Liver (tissue), 9 donors: ENCODE measurements around the gene HOXB9. TPM values are rescaled to one million over a fixed set of nuclear protein-coding genes. Genes with fewer than 3 reads are reported as not detected.

Experiments
- DNase-seq: peaks from one replicate; pipeline ENCODE4 v3.0.0-alpha.2; 2017; ENCODE audit warnings: low spot score
- H3K27ac ChIP-seq, 2 donors: one replicate each; pipeline ENCODE4 v1.7.0; 2013; ENCODE audit warnings: inconsistent platforms in 2 of 2, low read length in 2 of 2, control low read depth in 1 of 2, low read depth in 1 of 2, mild to moderate bottlenecking in 1 of 2
- H3K27me3 ChIP-seq, 4 donors: one replicate each; pipeline versions ENCODE4 v1.6.1 to v1.7.0; 2013; ENCODE audit warnings: low read length in 3 of 4, inconsistent platforms in 1 of 4, mild to moderate bottlenecking in 1 of 4, moderate library complexity in 1 of 4; ENCODE audit not compliant: control insufficient read depth in 4 of 4, insufficient read depth in 4 of 4
- H3K36me3 ChIP-seq, 4 donors: one replicate each; pipeline versions ENCODE4 v1.6.1 to v1.7.0; 2013; ENCODE audit warnings: low read length in 3 of 4, mild to moderate bottlenecking in 3 of 4, low read depth in 1 of 4, moderate library complexity in 1 of 4; ENCODE audit not compliant: control insufficient read depth in 4 of 4, insufficient read depth in 3 of 4
- H3K4me1 ChIP-seq, 4 donors: one replicate each; pipeline versions ENCODE4 v1.6.1 to v1.7.0; 2013; ENCODE audit warnings: low read length in 3 of 4, mild to moderate bottlenecking in 3 of 4, moderate library complexity in 1 of 4; ENCODE audit not compliant: control insufficient read depth in 4 of 4, insufficient read depth in 4 of 4
- H3K4me3 ChIP-seq, 3 donors: one replicate each; pipeline versions ENCODE4 v1.6.1 to v1.7.0; 2013; ENCODE audit warnings: low read length in 3 of 3, control low read depth in 1 of 3, low read depth in 1 of 3, mild to moderate bottlenecking in 1 of 3
- H3K9ac ChIP-seq, 2 donors: one replicate each; pipeline ENCODE4 v1.7.0; 2013; ENCODE audit warnings: low read length in 2 of 2, mild to moderate bottlenecking in 2 of 2, moderate library complexity in 2 of 2, control low read depth in 1 of 2, low read depth in 1 of 2
- H3K9me3 ChIP-seq, 4 donors: one replicate each; pipeline versions ENCODE4 v1.6.1 to v1.7.0; 2013; ENCODE audit warnings: low read length in 3 of 4; ENCODE audit not compliant: control insufficient read depth in 4 of 4
- EGR1 ChIP-seq, 2 donors: IDR thresholded peaks; 2 replicates each; pipeline ENCODE4 v1.6.1; 2016 to 2018; ENCODE audit warnings: antibody characterized with exemption in 2 of 2, low read depth in 2 of 2
- FOXA1 ChIP-seq: IDR thresholded peaks from 2 replicates; pipeline ENCODE4 v1.6.1; 2016; ENCODE audit warnings: antibody characterized with exemption
- FOXA2 ChIP-seq: IDR thresholded peaks from 2 replicates; pipeline ENCODE4 v1.6.1; 2016; ENCODE audit warnings: antibody characterized with exemption
- GABPA ChIP-seq, 2 donors: IDR thresholded peaks in 1 of 2; conservative IDR thresholded peaks in 1 of 2; 2 replicates each; pipeline ENCODE4 v1.6.1; 2016; ENCODE audit warnings: antibody characterized with exemption in 2 of 2, mild to moderate bottlenecking in 1 of 2, moderate library complexity in 1 of 2
- JUND ChIP-seq, 2 donors: IDR thresholded peaks; 2 replicates each; pipeline ENCODE4 v1.6.1; 2016; ENCODE audit warnings: antibody characterized with exemption in 2 of 2
- RAD21 ChIP-seq, 2 donors: IDR thresholded peaks; 2 replicates each; pipeline ENCODE4 v1.6.1; 2016; ENCODE audit warnings: antibody characterized with exemption in 2 of 2, mild to moderate bottlenecking in 2 of 2
- RXRA ChIP-seq, 2 donors: IDR thresholded peaks; 2 replicates each; pipeline ENCODE4 v1.6.1; 2017 to 2018; ENCODE audit warnings: antibody characterized with exemption in 2 of 2, mild to moderate bottlenecking in 1 of 2
- SP1 ChIP-seq: IDR thresholded peaks from 2 replicates; pipeline ENCODE4 v1.6.1; 2018; ENCODE audit warnings: antibody characterized with exemption, mild to moderate bottlenecking
- TAF1 ChIP-seq: conservative IDR thresholded peaks from 2 replicates; pipeline ENCODE4 v1.6.1; 2016; ENCODE audit warnings: antibody characterized with exemption, mild to moderate bottlenecking
- YY1 ChIP-seq: IDR thresholded peaks from 2 replicates; pipeline ENCODE4 v1.6.1; 2016; ENCODE audit warnings: antibody characterized with exemption, mild to moderate bottlenecking
- WGBS: extraction: QIAGEN DNeasy Blood & Tissue Kit; methylation state at CpG from one replicate; pipeline ENCODE4 v1.1.7; 2013; 5-methylcytosine and 5-hydroxymethylcytosine counted together
- polyA plus RNA-seq, 2 donors: library from polyadenylated mRNA; stranded (reverse) in 1 of 2; unstranded in 1 of 2; fragments of 200-250 nt in 1 of 2; fragments of >200 nt in 1 of 2; fragmentation: Nextera tagmentation in 1 of 2; extraction: Ambion mirVana in 1 of 2; gene quantifications; one replicate each; pipeline versions ENCODE4 v1.2.1 to v1.2.3, GENCODE V29; 2013 to 2015
- total RNA-seq, 2 donors: library from RNA; depleted of rRNA; stranded (reverse); fragments of >200 nt; gene quantifications; one replicate each; pipeline ENCODE4 v1.2.3, GENCODE V29; 2014
- TF ChIP-seq, protein P1 (sequence below): IDR thresholded peaks from 2 replicates; pipeline ENCODE4 v1.6.1; 2016; ENCODE audit warnings: antibody characterized with exemption
- TF ChIP-seq, protein P2 (sequence below): IDR thresholded peaks from 2 replicates; pipeline ENCODE4 v1.6.1; 2016; ENCODE audit warnings: antibody characterized with exemption, mild to moderate bottlenecking
- TF ChIP-seq, protein P3 (sequence below): IDR thresholded peaks from 2 replicates; pipeline ENCODE4 v1.6.1; 2016; ENCODE audit warnings: antibody characterized with exemption
- TF ChIP-seq, protein P4 (sequence below): fragments of 150-350 bp; IDR thresholded peaks from 2 replicates; pipeline ENCODE4 v1.5.1; 2017; ENCODE audit warnings: improper control_type of control experiment, low read depth, low read length; ENCODE audit not compliant: missing input control
- TF ChIP-seq, protein P5 (sequence below): IDR thresholded peaks from 2 replicates; pipeline ENCODE4 v1.6.1; 2016; ENCODE audit warnings: antibody characterized with exemption
- donor health status: healthy.
- donor health status: healthy.
- donor health status: healthy.
- donor health status: healthy.
- donor health status: healthy.

HOXB9 gene
- total and polyA plus RNA-seq, 4 donors = not detected

DNA sequence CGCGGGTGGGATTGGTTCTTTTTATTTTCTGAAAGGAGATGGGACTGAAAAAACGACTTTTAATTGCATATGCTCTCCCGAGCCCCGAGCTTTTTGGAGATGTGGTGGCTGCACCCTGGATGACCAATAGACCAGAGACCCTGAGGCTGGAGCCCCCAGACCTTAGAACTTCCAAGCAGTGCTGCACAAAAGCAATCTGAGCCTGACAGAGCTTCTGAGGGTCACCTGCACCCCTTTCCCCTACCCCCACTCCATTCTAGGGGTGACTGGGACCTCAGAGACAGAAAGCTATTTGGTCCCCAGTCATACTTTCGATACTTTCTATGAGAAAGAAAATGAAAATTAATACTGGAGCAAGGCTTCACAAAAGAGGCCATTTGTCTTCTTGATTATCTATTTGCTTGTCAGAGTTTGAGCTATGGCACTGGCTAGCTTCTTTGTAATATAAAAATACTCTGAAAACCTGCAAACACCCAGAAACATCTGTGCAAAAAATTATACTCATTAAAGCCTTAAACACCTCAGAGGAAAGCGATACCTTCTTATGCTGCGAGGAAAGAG lies 51.6 kb downstream of the HOXB9 start:
- H3K4me1 ChIP-seq = peaks cover 0 to 3% (median 0%) of the 10 kb centered on the region in 4 donors
- H3K4me3 ChIP-seq = no peak overlapping the region
- H3K27ac ChIP-seq = no peak overlapping the region
- peaks cover 0 to 22% (median 9%) of the 10 kb centered on the region in 4 donors for H3K27me3 ChIP-seq
- H3K9me3 ChIP-seq = no peaks in the 10 kb centered on the region
- no peak for DNase-seq
- TF ChIP-seq, protein P1, sequence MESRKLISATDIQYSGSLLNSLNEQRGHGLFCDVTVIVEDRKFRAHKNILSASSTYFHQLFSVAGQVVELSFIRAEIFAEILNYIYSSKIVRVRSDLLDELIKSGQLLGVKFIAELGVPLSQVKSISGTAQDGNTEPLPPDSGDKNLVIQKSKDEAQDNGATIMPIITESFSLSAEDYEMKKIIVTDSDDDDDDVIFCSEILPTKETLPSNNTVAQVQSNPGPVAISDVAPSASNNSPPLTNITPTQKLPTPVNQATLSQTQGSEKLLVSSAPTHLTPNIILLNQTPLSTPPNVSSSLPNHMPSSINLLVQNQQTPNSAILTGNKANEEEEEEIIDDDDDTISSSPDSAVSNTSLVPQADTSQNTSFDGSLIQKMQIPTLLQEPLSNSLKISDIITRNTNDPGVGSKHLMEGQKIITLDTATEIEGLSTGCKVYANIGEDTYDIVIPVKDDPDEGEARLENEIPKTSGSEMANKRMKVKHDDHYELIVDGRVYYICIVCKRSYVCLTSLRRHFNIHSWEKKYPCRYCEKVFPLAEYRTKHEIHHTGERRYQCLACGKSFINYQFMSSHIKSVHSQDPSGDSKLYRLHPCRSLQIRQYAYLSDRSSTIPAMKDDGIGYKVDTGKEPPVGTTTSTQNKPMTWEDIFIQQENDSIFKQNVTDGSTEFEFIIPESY = no peak
- TF ChIP-seq FOXA1 = no peak
- no peak for TF ChIP-seq FOXA2
- no peak for TF ChIP-seq JUND (IDR thresholded peaks at IDR 0.05)
- no peak for TF ChIP-seq GABPA (IDR thresholded peaks at IDR 0.05 in 1 of 2, conservative IDR thresholded peaks at IDR 0.05 in 1 of 2)
- no peak for TF ChIP-seq TAF1
- no peak for TF ChIP-seq SP1
- TF ChIP-seq EGR1 (IDR thresholded peaks at IDR 0.05; ENCODE audit: low read depth in 2 of 2) = no peak
- TF ChIP-seq, protein P2, sequence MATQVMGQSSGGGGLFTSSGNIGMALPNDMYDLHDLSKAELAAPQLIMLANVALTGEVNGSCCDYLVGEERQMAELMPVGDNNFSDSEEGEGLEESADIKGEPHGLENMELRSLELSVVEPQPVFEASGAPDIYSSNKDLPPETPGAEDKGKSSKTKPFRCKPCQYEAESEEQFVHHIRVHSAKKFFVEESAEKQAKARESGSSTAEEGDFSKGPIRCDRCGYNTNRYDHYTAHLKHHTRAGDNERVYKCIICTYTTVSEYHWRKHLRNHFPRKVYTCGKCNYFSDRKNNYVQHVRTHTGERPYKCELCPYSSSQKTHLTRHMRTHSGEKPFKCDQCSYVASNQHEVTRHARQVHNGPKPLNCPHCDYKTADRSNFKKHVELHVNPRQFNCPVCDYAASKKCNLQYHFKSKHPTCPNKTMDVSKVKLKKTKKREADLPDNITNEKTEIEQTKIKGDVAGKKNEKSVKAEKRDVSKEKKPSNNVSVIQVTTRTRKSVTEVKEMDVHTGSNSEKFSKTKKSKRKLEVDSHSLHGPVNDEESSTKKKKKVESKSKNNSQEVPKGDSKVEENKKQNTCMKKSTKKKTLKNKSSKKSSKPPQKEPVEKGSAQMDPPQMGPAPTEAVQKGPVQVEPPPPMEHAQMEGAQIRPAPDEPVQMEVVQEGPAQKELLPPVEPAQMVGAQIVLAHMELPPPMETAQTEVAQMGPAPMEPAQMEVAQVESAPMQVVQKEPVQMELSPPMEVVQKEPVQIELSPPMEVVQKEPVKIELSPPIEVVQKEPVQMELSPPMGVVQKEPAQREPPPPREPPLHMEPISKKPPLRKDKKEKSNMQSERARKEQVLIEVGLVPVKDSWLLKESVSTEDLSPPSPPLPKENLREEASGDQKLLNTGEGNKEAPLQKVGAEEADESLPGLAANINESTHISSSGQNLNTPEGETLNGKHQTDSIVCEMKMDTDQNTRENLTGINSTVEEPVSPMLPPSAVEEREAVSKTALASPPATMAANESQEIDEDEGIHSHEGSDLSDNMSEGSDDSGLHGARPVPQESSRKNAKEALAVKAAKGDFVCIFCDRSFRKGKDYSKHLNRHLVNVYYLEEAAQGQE = no peak
- TF ChIP-seq, protein P3, sequence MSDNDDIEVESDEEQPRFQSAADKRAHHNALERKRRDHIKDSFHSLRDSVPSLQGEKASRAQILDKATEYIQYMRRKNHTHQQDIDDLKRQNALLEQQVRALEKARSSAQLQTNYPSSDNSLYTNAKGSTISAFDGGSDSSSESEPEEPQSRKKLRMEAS = no peak
- TF ChIP-seq YY1 = no peak
- TF ChIP-seq RXRA (IDR thresholded peaks at IDR 0.05) = no peak
- TF ChIP-seq, protein P4, sequence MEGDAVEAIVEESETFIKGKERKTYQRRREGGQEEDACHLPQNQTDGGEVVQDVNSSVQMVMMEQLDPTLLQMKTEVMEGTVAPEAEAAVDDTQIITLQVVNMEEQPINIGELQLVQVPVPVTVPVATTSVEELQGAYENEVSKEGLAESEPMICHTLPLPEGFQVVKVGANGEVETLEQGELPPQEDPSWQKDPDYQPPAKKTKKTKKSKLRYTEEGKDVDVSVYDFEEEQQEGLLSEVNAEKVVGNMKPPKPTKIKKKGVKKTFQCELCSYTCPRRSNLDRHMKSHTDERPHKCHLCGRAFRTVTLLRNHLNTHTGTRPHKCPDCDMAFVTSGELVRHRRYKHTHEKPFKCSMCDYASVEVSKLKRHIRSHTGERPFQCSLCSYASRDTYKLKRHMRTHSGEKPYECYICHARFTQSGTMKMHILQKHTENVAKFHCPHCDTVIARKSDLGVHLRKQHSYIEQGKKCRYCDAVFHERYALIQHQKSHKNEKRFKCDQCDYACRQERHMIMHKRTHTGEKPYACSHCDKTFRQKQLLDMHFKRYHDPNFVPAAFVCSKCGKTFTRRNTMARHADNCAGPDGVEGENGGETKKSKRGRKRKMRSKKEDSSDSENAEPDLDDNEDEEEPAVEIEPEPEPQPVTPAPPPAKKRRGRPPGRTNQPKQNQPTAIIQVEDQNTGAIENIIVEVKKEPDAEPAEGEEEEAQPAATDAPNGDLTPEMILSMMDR = no peak
- no peaks in the 10 kb centered on the region for H3K36me3 ChIP-seq
- no peak overlapping the region for H3K9ac ChIP-seq
- WGBS = 32% methylated on average over 8 of the region's 8 CpGs

DNA sequence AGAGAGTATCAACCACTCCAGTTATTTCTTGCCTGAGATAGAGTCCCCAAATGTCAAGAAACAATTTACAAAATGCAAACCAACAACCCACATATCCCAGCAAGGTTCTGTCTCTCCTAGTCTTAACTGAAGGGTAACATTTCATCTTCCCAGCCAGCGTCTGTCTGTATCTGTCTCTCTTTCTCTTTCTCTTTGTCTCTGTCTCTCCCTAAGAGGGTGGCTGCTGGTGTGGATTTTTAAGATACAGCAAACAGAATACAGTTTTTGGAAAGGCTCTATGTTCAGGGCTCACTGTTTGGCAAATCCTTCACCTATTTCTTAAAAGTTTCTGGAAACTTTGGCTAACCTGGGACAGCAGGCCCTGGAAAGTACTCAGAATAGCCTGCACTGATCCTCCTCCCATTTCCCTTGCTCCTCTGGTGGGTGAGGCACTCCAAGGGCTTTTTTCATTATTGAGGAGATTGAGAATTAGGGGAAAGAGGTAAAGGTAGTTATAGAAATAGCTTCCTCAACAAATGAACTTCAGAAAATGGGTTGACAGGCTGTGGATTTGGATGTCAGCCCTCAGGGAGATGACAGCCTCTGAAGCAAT lies 54.2 kb downstream of the HOXB9 start:
- H3K27me3 ChIP-seq = peaks cover 0 to 31% (median 11%) of the 10 kb centered on the region in 4 donors
- DNase-seq = no peak
- peaks cover 0 to 3% (median 0%) of the 10 kb centered on the region in 4 donors for H3K4me1 ChIP-seq
- H3K4me3 ChIP-seq = no peak overlapping the region
- no peaks in the 10 kb centered on the region for H3K36me3 ChIP-seq
- H3K9ac ChIP-seq = no peak overlapping the region
- peak overlapping the region; percentile 15 to 59 for H3K27ac ChIP-seq
- TF ChIP-seq, protein P5, sequence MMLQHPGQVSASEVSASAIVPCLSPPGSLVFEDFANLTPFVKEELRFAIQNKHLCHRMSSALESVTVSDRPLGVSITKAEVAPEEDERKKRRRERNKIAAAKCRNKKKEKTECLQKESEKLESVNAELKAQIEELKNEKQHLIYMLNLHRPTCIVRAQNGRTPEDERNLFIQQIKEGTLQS = no peak
- no peak for TF ChIP-seq JUND (IDR thresholded peaks at IDR 0.05)
- no peak for TF ChIP-seq EGR1 (IDR thresholded peaks at IDR 0.05; ENCODE audit: low read depth in 2 of 2)
- TF ChIP-seq RAD21 (IDR thresholded peaks at IDR 0.05) = no peak
- no peak for TF ChIP-seq SP1
- no peak for TF ChIP-seq TAF1
- 52% methylated on average over 1 of the region's 1 CpG for WGBS
- H3K9me3 ChIP-seq = no peaks in the 10 kb centered on the region
